Natural killer cell (primary cell): ENCODE data around the gene VASP. TPM values are rescaled to one million over a fixed set of nuclear protein-coding genes. Genes with fewer than 3 reads are reported as not detected.
A peak's percentile ranks its signal among the peaks of the same experiment; 100 is the strongest.

Source experiments
- ATAC-seq, 3 donors: fragments of 150-1000 bp in 2 of 3; fragments of 200-7000 bp in 1 of 3; cut with Tn5 transposase; 1 replicate in 1 of 3; 2 replicates in 2 of 3; pipeline ENCODE4 v1.10.0; 2021; ENCODE audit warnings: mild to moderate bottlenecking in 2 of 3, moderate library complexity in 2 of 3
- DNase-seq, 2 donors: peaks; one replicate each; pipeline versions ENCODE4 v3.0.0 to v3.0.0-alpha.2; 2013 to 2021; ENCODE audit warnings: mixed read lengths in 1 of 2
- H3K27ac ChIP-seq: one replicate; pipeline ENCODE4 v1.5.1; 2013; ENCODE audit warnings: mild to moderate bottlenecking, low read length
- H3K27me3 ChIP-seq: one replicate; pipeline ENCODE4 v1.6.1; 2013; ENCODE audit warnings: low read length; ENCODE audit not compliant: control insufficient read depth, insufficient read depth
- H3K36me3 ChIP-seq: one replicate; pipeline ENCODE4 v1.6.1; 2013; ENCODE audit warnings: low read length; ENCODE audit not compliant: control insufficient read depth, insufficient read depth
- H3K4me1 ChIP-seq: one replicate; pipeline ENCODE4 v1.6.1; 2013; ENCODE audit warnings: low read length; ENCODE audit not compliant: control insufficient read depth, insufficient read depth
- H3K4me3 ChIP-seq: one replicate; pipeline ENCODE4 v1.5.1; 2013; ENCODE audit warnings: low read length
- H3K9me3 ChIP-seq: one replicate; pipeline ENCODE4 v1.6.1; 2013; ENCODE audit warnings: low read length; ENCODE audit not compliant: control insufficient read depth, insufficient read depth
- H3K27ac Mint-ChIP-seq, 2 donors: one replicate each; pipeline ENCODE4 v1.8.0; 2022; ENCODE audit warnings: mild to moderate bottlenecking in 2 of 2, mixed read lengths in 2 of 2, moderate library complexity in 1 of 2
- H3K27me3 Mint-ChIP-seq, 2 donors: one replicate each; pipeline ENCODE4 v1.8.0; 2022; ENCODE audit warnings: low read depth in 2 of 2, mixed read lengths in 2 of 2
- H3K36me3 Mint-ChIP-seq: one replicate; pipeline ENCODE4 v1.8.0; 2022; ENCODE audit warnings: mixed read lengths
- H3K4me1 Mint-ChIP-seq, 2 donors: one replicate each; pipeline ENCODE4 v1.8.0; 2022; ENCODE audit warnings: mixed read lengths in 2 of 2
- H3K4me3 Mint-ChIP-seq: one replicate; pipeline ENCODE4 v1.8.0; 2022; ENCODE audit warnings: mild to moderate bottlenecking, moderate library complexity, mixed read lengths
- H3K9me3 Mint-ChIP-seq, 2 donors: one replicate each; pipeline ENCODE4 v1.8.0; 2022; ENCODE audit warnings: mixed read lengths in 2 of 2
- CTCF ChIP-seq: fragments of 200-600 bp; IDR thresholded peaks from one replicate; pipeline ENCODE4 v1.8.0; 2022; ENCODE audit warnings: antibody characterized with exemption
- WGBS: methylation state at CpG from one replicate; pipeline ENCODE4 v1.1.7; 2013; ENCODE audit warnings: missing lambda C conversion rate; ENCODE audit not compliant: insufficient coverage; 5-methylcytosine and 5-hydroxymethylcytosine counted together
- intact Hi-C: fragments of 100-400 bp; cut with micrococcal nuclease; formaldehyde crosslinking; loops from one replicate; pipeline ENCODE4 v1.14.2; 2022
- total RNA-seq, 4 donors: library from RNA; stranded (reverse); fragments of 120-200 nt in 1 of 4; gene quantifications; one replicate each; pipeline versions ENCODE4 v1.2.3 to v1.2.4, GENCODE V29; 2013 to 2022

The VASP gene
- total RNA-seq, 3 donors from 2014 or later (not counting 1 experiment from before 2014, with no cell fraction given), result 192 to 244 (median 237) TPM

GRCh38 chr19:45569619-45570421 lies 62.5 kb downstream of the VASP start:
- no peaks in the 10 kb centered on the region for H3K9me3 Mint-ChIP-seq
- Histone ChIP-seq H3K9me3 (no peaks in the 10 kb centered on the region), H3K4me1 (no peaks in the 10 kb centered on the region), H3K27me3 (no peaks in the 10 kb centered on the region), H3K27ac (no peak overlapping the region), H3K36me3 (no peaks in the 10 kb centered on the region), H3K4me3 (no peak overlapping the region)
- WGBS, result 68% methylated on average over 14 of the region's 15 CpGs
- H3K36me3 Mint-ChIP-seq, result no peaks in the 10 kb centered on the region
- DNase-seq (peak; percentile 50 to 69), ATAC-seq (peak; percentile 72 to 85 (median 75))
- no peak overlapping the region for H3K4me3 Mint-ChIP-seq
- no peaks in the 10 kb centered on the region for H3K27me3 Mint-ChIP-seq
- TF ChIP-seq CTCF, result peak; percentile 47
- intact Hi-C loops, result loop anchor here (10.0 kb wide), 1 partner anchor 145 kb away; the partner anchor contains the start of gene ERCC1
- no peak overlapping the region for H3K27ac Mint-ChIP-seq
- H3K4me1 Mint-ChIP-seq, result peaks cover 8 to 10% of the 10 kb centered on the region in 2 donors

- peaks cover 8 to 10% of the 10 kb centered on the region in 2 donors for H3K4me1 Mint-ChIP-seq
- DNase-seq (no peak), ATAC-seq (no peak)
- H3K27me3 ChIP-seq, result no peaks in the 10 kb centered on the region
- H3K9me3 ChIP-seq, result no peaks in the 10 kb centered on the region
- H3K27ac ChIP-seq, result no peak overlapping the region
- intact Hi-C loops, result no loop called here
- TF ChIP-seq CTCF, result no peak
- H3K9me3 Mint-ChIP-seq, result no peaks in the 10 kb centered on the region
- no peak overlapping the region for H3K4me3 Mint-ChIP-seq
- no peaks in the 10 kb centered on the region for H3K4me1 ChIP-seq
- no peaks in the 10 kb centered on the region for H3K36me3 ChIP-seq
- no peak overlapping the region for H3K4me3 ChIP-seq
- no peak overlapping the region for H3K27ac Mint-ChIP-seq
- no peaks in the 10 kb centered on the region for H3K36me3 Mint-ChIP-seq
- no peaks in the 10 kb centered on the region for H3K27me3 Mint-ChIP-seq
- WGBS, result 95% methylated on average over 5 of the region's 8 CpGs
Measured at GRCh38 chr19:45571457-45572220, 64.4 kb downstream of the VASP start.

GRCh38 chr19:45574526-45574925 lies 67.2 kb downstream of the VASP start:
- intact Hi-C loops, result no loop called here
- WGBS, result 84% methylated on average over 4 of the region's 4 CpGs
- TF ChIP-seq CTCF, result no peak
- Mint-ChIP-seq H3K27ac (no peak overlapping the region), H3K4me1 (peaks cover 7 to 14% of the 10 kb centered on the region in 2 donors), H3K9me3 (no peaks in the 10 kb centered on the region), H3K4me3 (no peak overlapping the region), H3K36me3 (no peaks in the 10 kb centered on the region), H3K27me3 (no peaks in the 10 kb centered on the region)
- no peaks in the 10 kb centered on the region for H3K36me3 ChIP-seq
- ATAC-seq (no peak), DNase-seq (no peak)
- H3K4me1 ChIP-seq, result no peaks in the 10 kb centered on the region
- H3K27ac ChIP-seq, result no peak overlapping the region
- H3K4me3 ChIP-seq, result no peak overlapping the region
- no peaks in the 10 kb centered on the region for H3K27me3 ChIP-seq
- no peaks in the 10 kb centered on the region for H3K9me3 ChIP-seq
